ENCODE data around the gene ACSS3. TPM values are rescaled to one million over a fixed set of nuclear protein-coding genes. Genes with fewer than 3 reads are reported as not detected.

ACSS3 gene
- total and polyA plus RNA-seq, 2 donors (not counting 3 experiments of a cell fraction or from before 2014, with no cell fraction given), result 0.12 to 0.86 TPM

DNA sequence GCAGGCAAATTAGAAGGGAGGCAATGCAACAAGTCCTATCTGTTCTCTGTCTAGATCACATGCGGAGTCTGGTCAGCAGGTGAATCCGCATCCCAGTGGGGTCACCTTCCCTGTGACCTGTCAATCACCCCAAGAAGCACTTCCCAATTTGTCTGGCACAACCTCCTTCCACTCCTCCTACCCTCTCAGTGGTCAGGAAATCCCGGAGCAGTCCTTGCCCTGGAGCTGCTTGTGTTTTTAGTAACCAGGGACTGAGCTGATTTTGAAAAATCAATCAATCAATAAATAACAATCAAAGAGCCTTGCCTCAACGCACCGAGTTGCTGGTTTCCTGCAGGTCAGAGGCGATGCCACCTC, 572 bp upstream of the ACSS3 start:
- CTCF ChIA-PET, result no interaction called here
- Histone ChIP-seq H3K4me2 (ENCODE audit: insufficient read depth, low read length) (no peak overlapping the region), H3K4me3 (replicated peaks in 1 of 3; ENCODE audit: insufficient read depth in 1 of 3, low read depth in 1 of 3, low read length in 3 of 3) (no peak overlapping the region)

More for the DNA sequence above, 572 bp upstream of the ACSS3 start:
- H3K36me3 ChIP-seq (ENCODE audit: control insufficient read depth in 2 of 2, extremely low read depth in 1 of 2, insufficient read depth in 2 of 2, low read length in 2 of 2), result no peaks in the 10 kb centered on the region
- DNase-seq (ENCODE audit: low read depth, low spot score) (no peak), FAIRE-seq (no peak)
- H3K9me3 ChIP-seq (replicated peaks; ENCODE audit: control insufficient read depth, insufficient read depth, low read length), result no peaks in the 10 kb centered on the region
- H3K27me3 ChIP-seq (ENCODE audit: control insufficient read depth in 2 of 2, insufficient read depth in 2 of 2, low read length in 2 of 2), result peaks cover 2 to 6% of the 10 kb centered on the region in 2 experiments
- TF ChIP-seq EZH2 (IDR thresholded peaks at IDR 0.05; ENCODE audit: borderline replicate concordance, low read depth, low read length, severe bottlenecking) (no peak), MYC (IDR thresholded peaks at IDR 0.05; ENCODE audit: low read depth, low read length) (no peak), JUN (IDR thresholded peaks at IDR 0.05; ENCODE audit: borderline replicate concordance, insufficient read depth, insufficient read length, low read depth) (no peak), GATA2 (IDR thresholded peaks at IDR 0.05; ENCODE audit: insufficient read depth, insufficient read length, low read depth, low read length) (no peak), POLR2AphosphoS5 (IDR thresholded peaks at IDR 0.05; ENCODE audit: insufficient read depth, low read depth, low read length) (no peak), POLR2A (IDR thresholded peaks at IDR 0.05; ENCODE audit: low read depth, low read length) (no peak), FOS (IDR thresholded peaks at IDR 0.05; ENCODE audit: borderline replicate concordance, insufficient read depth, low read length) (no peak)
- TF ChIP-seq, protein P1, sequence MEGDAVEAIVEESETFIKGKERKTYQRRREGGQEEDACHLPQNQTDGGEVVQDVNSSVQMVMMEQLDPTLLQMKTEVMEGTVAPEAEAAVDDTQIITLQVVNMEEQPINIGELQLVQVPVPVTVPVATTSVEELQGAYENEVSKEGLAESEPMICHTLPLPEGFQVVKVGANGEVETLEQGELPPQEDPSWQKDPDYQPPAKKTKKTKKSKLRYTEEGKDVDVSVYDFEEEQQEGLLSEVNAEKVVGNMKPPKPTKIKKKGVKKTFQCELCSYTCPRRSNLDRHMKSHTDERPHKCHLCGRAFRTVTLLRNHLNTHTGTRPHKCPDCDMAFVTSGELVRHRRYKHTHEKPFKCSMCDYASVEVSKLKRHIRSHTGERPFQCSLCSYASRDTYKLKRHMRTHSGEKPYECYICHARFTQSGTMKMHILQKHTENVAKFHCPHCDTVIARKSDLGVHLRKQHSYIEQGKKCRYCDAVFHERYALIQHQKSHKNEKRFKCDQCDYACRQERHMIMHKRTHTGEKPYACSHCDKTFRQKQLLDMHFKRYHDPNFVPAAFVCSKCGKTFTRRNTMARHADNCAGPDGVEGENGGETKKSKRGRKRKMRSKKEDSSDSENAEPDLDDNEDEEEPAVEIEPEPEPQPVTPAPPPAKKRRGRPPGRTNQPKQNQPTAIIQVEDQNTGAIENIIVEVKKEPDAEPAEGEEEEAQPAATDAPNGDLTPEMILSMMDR (IDR thresholded peaks at IDR 0.05; ENCODE audit: extremely low read depth in 1 of 2, insufficient read depth in 1 of 2, low read depth in 1 of 2, low read length in 2 of 2), result no peak
- TF ChIP-seq, protein P2, sequence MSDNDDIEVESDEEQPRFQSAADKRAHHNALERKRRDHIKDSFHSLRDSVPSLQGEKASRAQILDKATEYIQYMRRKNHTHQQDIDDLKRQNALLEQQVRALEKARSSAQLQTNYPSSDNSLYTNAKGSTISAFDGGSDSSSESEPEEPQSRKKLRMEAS (IDR thresholded peaks at IDR 0.05; ENCODE audit: insufficient read depth, insufficient read length), result no peak
- H3K9ac ChIP-seq (replicated peaks; ENCODE audit: extremely low read depth, insufficient read depth, low read length), result no peak overlapping the region
- H3K4me1 ChIP-seq (ENCODE audit: control insufficient read depth, extremely low read depth, insufficient read depth, low read length), result peaks cover 15% of the 10 kb centered on the region
- intact Hi-C loops (cut with micrococcal nuclease), result loop anchor here (5.0 kb wide), 2 partner anchors 135 to 140 kb away; partner anchors contain the start of gene LIN7A
- POLR2A ChIA-PET, result no interaction called here
- no peaks in the 10 kb centered on the region for H4K20me1 ChIP-seq (replicated peaks; ENCODE audit: control insufficient read depth, extremely low read depth, insufficient read depth, low read length)
- dilution Hi-C loops (cut with MboI; ENCODE audit: extremely low pct_ligation_motif_present, low sequenced_read_pairs), result no loop called here
- no peak overlapping the region for H2AFZ ChIP-seq (ENCODE audit: low read depth, low read length)
- no peaks in the 10 kb centered on the region for H3K79me2 ChIP-seq (ENCODE audit: control insufficient read depth, insufficient read depth, low read length)
- no peaks in the 10 kb centered on the region for H3K9me1 ChIP-seq (replicated peaks; ENCODE audit: control insufficient read depth, extremely low read depth, insufficient read depth, low read length)
- no TSS peak for BruUV-seq (replicated peaks)
- H3K27ac ChIP-seq (ENCODE audit: insufficient read depth, low read depth, low read length), result no peak overlapping the region

All from endothelial cell of umbilical vein (primary cell).